Gastroesophageal sphincter (tissue), 4 donors: ENCODE measurements around the gene FAM168A. TPM values are rescaled to one million over a fixed set of nuclear protein-coding genes. Genes with fewer than 3 reads are reported as not detected.
"Not testable (repeated sequence)": the region's sequence is repeated elsewhere in the genome, so short reads cannot be mapped to it uniquely, and the experiment has no call there.

Source experiments
- ATAC-seq: fragments of 150-250 bp; one replicate; pipeline ENCODE4 v1.9.1; 2016; ENCODE audit warnings: mild to moderate bottlenecking, moderate library complexity
- H3K27ac ChIP-seq, 4 donors: fragments of 200-600 bp; sonication (generic) in 3 of 4; 1 replicate in 3 of 4; 2 replicates in 1 of 4; pipeline ENCODE4 v1.5.1; 2016 to 2019
- H3K27me3 ChIP-seq: fragments of 200-600 bp; sonication (generic); one replicate; pipeline ENCODE4 v1.5.1; 2019
- H3K36me3 ChIP-seq, 2 donors: fragments of 200-600 bp; sonication (generic); one replicate each; pipeline ENCODE4 v1.5.1; 2019; ENCODE audit warnings: control low read depth in 1 of 2
- H3K4me1 ChIP-seq, 3 donors: fragments of 200-600 bp; sonication (generic); 1 replicate in 2 of 3; 2 replicates in 1 of 3; pipeline ENCODE4 v1.5.1; 2016 to 2019; ENCODE audit warnings: control low read depth in 2 of 3
- H3K4me3 ChIP-seq, 2 donors: fragments of 200-600 bp; sonication (generic); one replicate each; pipeline ENCODE4 v1.5.1; 2019; ENCODE audit warnings: mild to moderate bottlenecking in 1 of 2, moderate library complexity in 1 of 2
- H3K9me3 ChIP-seq, 3 donors: fragments of 200-600 bp; sonication (generic); one replicate each; pipeline ENCODE4 v1.5.1; 2017 to 2019; ENCODE audit warnings: control low read depth in 2 of 3
- CTCF ChIP-seq, 4 experiments: fragments of 200-600 bp in 2 of 4; fragments of 450-650 bp in 2 of 4; sonication (generic) in 1 of 4; IDR thresholded peaks; one replicate each; pipeline ENCODE4 v1.5.1; 2017 to 2019; ENCODE audit warnings: antibody characterized with exemption in 4 of 4, mild to moderate bottlenecking in 2 of 4, moderate library complexity in 2 of 4
- EP300 ChIP-seq: sonication (generic); formaldehyde crosslinking; IDR thresholded peaks from one replicate; pipeline ENCODE4 v1.6.1; 2017; ENCODE audit warnings: antibody characterized with exemption, mild to moderate bottlenecking
- POLR2A ChIP-seq, 2 donors: fragments of 450-650 bp; IDR thresholded peaks; one replicate each; pipeline ENCODE4 v1.6.1; 2017; ENCODE audit warnings: antibody characterized with exemption in 2 of 2, mild to moderate bottlenecking in 2 of 2, moderate library complexity in 1 of 2
- POLR2AphosphoS5 ChIP-seq: sonication (generic); formaldehyde crosslinking; IDR thresholded peaks from one replicate; pipeline ENCODE4 v1.6.1; 2017; ENCODE audit warnings: antibody characterized with exemption
- WGBS, 2 donors: methylation state at CpG; one replicate each; pipeline ENCODE4 v1.1.5; 2018; ENCODE audit warnings: low coverage in 1 of 2; 5-methylcytosine and 5-hydroxymethylcytosine counted together
- total RNA-seq, 4 donors: library from RNA; depleted of rRNA; stranded (reverse); fragments of >200 nt; gene quantifications; one replicate each; pipeline ENCODE4 v1.1.0, GENCODE V29; 2016

The FAM168A gene
- total RNA-seq, 4 donors from 2014 or later: 27.5 to 51.8 (median 42.0) TPM

GRCh38 chr11:73585834-73586575 lies 11.9 kb downstream of the FAM168A start:
- Histone ChIP-seq H3K9me3 (no peaks in the 10 kb centered on the region), H3K4me3 (no peak overlapping the region), H3K4me1 (no peaks in the 10 kb centered on the region), H3K27me3 (no peaks in the 10 kb centered on the region), H3K36me3 (peaks cover 0 to 5% of the 10 kb centered on the region in 2 donors), H3K27ac (no peak overlapping the region)
- 94 to 100% methylated on average over 1 of the region's 1 CpG for WGBS, 2 donors
- no peak for TF ChIP-seq POLR2A (IDR thresholded peaks at IDR 0.05)
- no peak for TF ChIP-seq POLR2AphosphoS5
- no peak for TF ChIP-seq EP300
- no peak for TF ChIP-seq CTCF (IDR thresholded peaks at IDR 0.05)
- ATAC-seq: no peak

GRCh38 chr11:73584831-73585230 lies 13.1 kb downstream of the FAM168A start:
- 91 to 95% methylated on average over 2 to 3 of the region's 3 CpGs for WGBS, 2 donors

GRCh38 chr11:73582653-73583052 lies 15.3 kb downstream of the FAM168A start:
- H3K36me3 ChIP-seq: peaks cover 0 to 5% of the 10 kb centered on the region in 2 donors
- H3K4me1 ChIP-seq: peaks cover 6 to 19% (median 7%) of the 10 kb centered on the region in 3 donors
- no peak overlapping the region for H3K27ac ChIP-seq
- no peaks in the 10 kb centered on the region for H3K27me3 ChIP-seq
- ATAC-seq: no peak
- no peaks in the 10 kb centered on the region for H3K9me3 ChIP-seq
- H3K4me3 ChIP-seq: no peak overlapping the region
- TF ChIP-seq POLR2A (IDR thresholded peaks at IDR 0.05) (no peak), POLR2AphosphoS5 (no peak)
- WGBS, 2 donors: 84 to 93% methylated on average over 2 to 3 of the region's 3 CpGs

More at GRCh38 chr11:73584831-73585230, 13.1 kb downstream of the FAM168A start:
- H3K4me3 ChIP-seq: no peak overlapping the region
- no peak for TF ChIP-seq EP300
- no peak for TF ChIP-seq POLR2A (IDR thresholded peaks at IDR 0.05)
- TF ChIP-seq CTCF (IDR thresholded peaks at IDR 0.05): no peak
- no peak for TF ChIP-seq POLR2AphosphoS5
- H3K36me3 ChIP-seq: peaks cover 0 to 5% of the 10 kb centered on the region in 2 donors
- no peaks in the 10 kb centered on the region for H3K27me3 ChIP-seq
- H3K4me1 ChIP-seq: no peaks in the 10 kb centered on the region
- H3K9me3 ChIP-seq: no peaks in the 10 kb centered on the region
- no peak for ATAC-seq
- H3K27ac ChIP-seq: no peak overlapping the region

- H3K27ac ChIP-seq, H3K36me3 ChIP-seq, H3K9me3 ChIP-seq, ATAC-seq, H3K27me3 ChIP-seq, H3K4me3 ChIP-seq: not testable (repeated sequence)
- WGBS, 2 donors: 75 to 83% methylated on average over 1 of the region's 1 CpG
- H3K4me1 ChIP-seq: peaks cover 6 to 25% (median 7%) of the 10 kb centered on the region in 3 donors
These were observed 17.2 kb downstream of the FAM168A start for GRCh38 chr11:73580749-73581148.

- H3K36me3 ChIP-seq: peaks cover 0 to 5% of the 10 kb centered on the region in 2 donors
- no peak overlapping the region for H3K27ac ChIP-seq
- WGBS, 2 donors: 83 to 100% methylated on average over 4 to 6 of the region's 8 CpGs
- ATAC-seq: no peak
- TF ChIP-seq POLR2AphosphoS5: no peak
- TF ChIP-seq EP300: no peak
- no peak for TF ChIP-seq CTCF (IDR thresholded peaks at IDR 0.05)
- no peak for TF ChIP-seq POLR2A (IDR thresholded peaks at IDR 0.05)
- H3K4me3 ChIP-seq: no peak overlapping the region
- H3K27me3 ChIP-seq: no peaks in the 10 kb centered on the region
- H3K9me3 ChIP-seq: no peaks in the 10 kb centered on the region
- H3K4me1 ChIP-seq: peaks cover 6 to 25% (median 7%) of the 10 kb centered on the region in 3 donors
These were observed 18.1 kb downstream of the FAM168A start for GRCh38 chr11:73579641-73580434.
